IMR-90 (cell line): Measurements from ENCODE around the gene TMEM135. TPM values are rescaled to one million over a fixed set of nuclear protein-coding genes. Genes with fewer than 3 reads are reported as not detected.

Experiments
- ATAC-seq: fragments of 200-7000 bp; cut with Tn5 transposase; 2 replicates; pipeline ENCODE4 v1.9.1; 2020; ENCODE audit warnings: low read depth, mild to moderate bottlenecking, moderate library complexity
- BruUV-seq: library from RNA; stranded (reverse); fragments of 400-500 nt; replicated peaks from 2 replicates; lab custom pipeline; 2021; lab: Mats Ljungman, UMichigan
- CTCF ChIA-PET: fragments of 300-600 bp; formaldehyde crosslinking; extraction: SDS; loops from one replicate; lab custom pipeline; 2021; ENCODE audit warnings: antibody characterized with exemption; lab: Yijun Ruan, JAX
- POLR2A ChIA-PET: fragments of 300-600 bp; sonication (Branson Sonifier 250); formaldehyde crosslinking; loops from one replicate; lab custom pipeline; 2022; ENCODE audit warnings: antibody characterized with exemption; ENCODE audit not compliant: unreplicated experiment; lab: Charles Lee
- DNase-seq: peaks from one replicate; pipeline ENCODE4 v3.0.0; 2013
- H2AFZ ChIP-seq: replicated peaks from 2 replicates; pipeline ENCODE3; 2013; ENCODE audit warnings: low read length, mild to moderate bottlenecking; ENCODE audit not compliant: poor library complexity
- H2AK5ac ChIP-seq: 2 replicates; pipeline ENCODE4 v1.6.1; 2013; ENCODE audit warnings: low read depth, low read length, inconsistent platforms
- H2AK9ac ChIP-seq: replicated peaks from 2 replicates; pipeline ENCODE3; 2013; ENCODE audit warnings: mild to moderate bottlenecking, low read depth, low read length, moderate library complexity; ENCODE audit not compliant: poor library complexity
- H2BK120ac ChIP-seq: 2 replicates; pipeline ENCODE4 v1.6.1; 2013; ENCODE audit warnings: low read depth, low read length, inconsistent platforms
- H2BK15ac ChIP-seq: 3 replicates; pipeline ENCODE4 v1.6.1; 2013; ENCODE audit warnings: low read depth, low read length, inconsistent platforms
- H2BK20ac ChIP-seq: 2 replicates; pipeline ENCODE4 v1.6.1; 2013; ENCODE audit warnings: low read depth, mild to moderate bottlenecking, inconsistent platforms, low read length, moderate library complexity
- H2BK5ac ChIP-seq: 2 replicates; pipeline ENCODE4 v1.6.1; 2013; ENCODE audit warnings: mild to moderate bottlenecking, low read depth, low read length, inconsistent platforms; ENCODE audit not compliant: poor library complexity, severe bottlenecking
- H3K14ac ChIP-seq: replicated peaks from 2 replicates; pipeline ENCODE4 v1.6.1; 2013; ENCODE audit warnings: low read depth, low read length, inconsistent platforms
- H3K18ac ChIP-seq: 2 replicates; pipeline ENCODE4 v1.6.1; 2013; ENCODE audit warnings: low read depth, low read length, control low read depth
- H3K23ac ChIP-seq: 2 replicates; pipeline ENCODE4 v1.6.1; 2013; ENCODE audit warnings: low read depth, low read length, inconsistent platforms
- H3K27ac ChIP-seq: 2 replicates; pipeline ENCODE4 v1.5.1; 2013; ENCODE audit warnings: mild to moderate bottlenecking, control low read depth, low read length; ENCODE audit not compliant: insufficient read depth
- H3K27me3 ChIP-seq: 2 replicates; pipeline ENCODE4 v1.6.1; 2013; ENCODE audit warnings: low read length; ENCODE audit not compliant: control insufficient read depth, insufficient read depth
- H3K36me3 ChIP-seq: 2 replicates; pipeline ENCODE4 v1.6.1; 2013; ENCODE audit warnings: low read length, mixed read lengths; ENCODE audit not compliant: control insufficient read depth, insufficient read depth
- H3K4ac ChIP-seq: 2 replicates; pipeline ENCODE4 v1.6.1; 2013; ENCODE audit warnings: low read depth, low read length, inconsistent platforms
- H3K4me1 ChIP-seq: 2 replicates; pipeline ENCODE4 v1.6.1; 2013; ENCODE audit warnings: low read length, mixed read lengths; ENCODE audit not compliant: control insufficient read depth, insufficient read depth
- H3K4me2 ChIP-seq: 2 replicates; pipeline ENCODE4 v1.6.1; 2013; ENCODE audit warnings: low read depth, mild to moderate bottlenecking, control low read depth, low read length, moderate library complexity
- H3K4me3 ChIP-seq: 2 replicates; pipeline ENCODE4 v1.5.1; 2013; ENCODE audit warnings: low read depth, mild to moderate bottlenecking, control low read depth, low read length, moderate library complexity; ENCODE audit not compliant: insufficient read depth
- H3K56ac ChIP-seq: 2 replicates; pipeline ENCODE4 v1.6.1; 2013; ENCODE audit warnings: low read length, inconsistent platforms; ENCODE audit not compliant: insufficient read depth; ENCODE audit errors: extremely low read depth
- H3K79me1 ChIP-seq, 2 experiments: 2 replicates each; pipeline ENCODE4 v1.6.1; 2013; ENCODE audit warnings: low read length in 2 of 2, inconsistent platforms in 1 of 2, low read depth in 1 of 2
- H3K9ac ChIP-seq: 2 replicates; pipeline ENCODE4 v1.6.1; 2013; ENCODE audit warnings: low read depth, low read length, control low read depth
- H3K9me1 ChIP-seq: 2 replicates; pipeline ENCODE4 v1.6.1; 2013; ENCODE audit warnings: low read length, inconsistent platforms; ENCODE audit not compliant: insufficient read depth
- H3K9me3 ChIP-seq: 2 replicates; pipeline ENCODE4 v1.6.1; 2013; ENCODE audit warnings: low read length; ENCODE audit not compliant: control insufficient read depth, insufficient read depth
- H4K20me1 ChIP-seq: 2 replicates; pipeline ENCODE4 v1.6.1; 2013; ENCODE audit warnings: low read length, inconsistent platforms; ENCODE audit not compliant: insufficient read depth
- H4K5ac ChIP-seq: 2 replicates; pipeline ENCODE4 v1.6.1; 2013; ENCODE audit warnings: mild to moderate bottlenecking, low read depth, low read length, control low read depth
- H4K8ac ChIP-seq, 2 experiments: 2 replicates each; pipeline ENCODE4 v1.6.1; 2013; ENCODE audit warnings: low read depth in 2 of 2, low read length in 2 of 2, control low read depth in 1 of 2, inconsistent platforms in 1 of 2
- H4K91ac ChIP-seq: 2 replicates; pipeline ENCODE4 v1.6.1; 2013; ENCODE audit warnings: low read depth, low read length, inconsistent platforms; ENCODE audit not compliant: insufficient read depth
- CHD1 ChIP-seq: IDR thresholded peaks from 2 replicates; pipeline ENCODE4 v1.6.1; 2012; ENCODE audit warnings: low read depth, low read length, improper control_type of control experiment
- CTCF ChIP-seq: conservative IDR thresholded peaks from 2 replicates; pipeline ENCODE4 v1.5.1; 2012; ENCODE audit warnings: mild to moderate bottlenecking, low read depth, low read length, improper control_type of control experiment
- ELK1 ChIP-seq: fragments of 150-350 bp; IDR thresholded peaks from 2 replicates; pipeline ENCODE4 v1.6.1; 2016; ENCODE audit warnings: low read depth, mild to moderate bottlenecking, low read length, moderate library complexity, borderline replicate concordance
- FOS ChIP-seq: fragments of 150-350 bp; IDR thresholded peaks from 2 replicates; pipeline ENCODE4 v1.6.1; 2016; ENCODE audit warnings: low read depth, low read length
- MAFK ChIP-seq: IDR thresholded peaks from 2 replicates; pipeline ENCODE4 v1.6.1; 2012; ENCODE audit warnings: low read depth, low read length, improper control_type of control experiment
- MAZ ChIP-seq: IDR thresholded peaks from 2 replicates; pipeline ENCODE4 v1.6.1; 2012; ENCODE audit warnings: low read depth, mild to moderate bottlenecking, low read length, improper control_type of control experiment, moderate library complexity, borderline replicate concordance
- NFE2L2 ChIP-seq: fragments of 150-350 bp; IDR thresholded peaks from 2 replicates; pipeline ENCODE4 v1.6.1; 2016; ENCODE audit warnings: low read depth, mild to moderate bottlenecking, low read length
- POLR2A ChIP-seq: IDR thresholded peaks from 2 replicates; pipeline ENCODE4 v1.6.1; 2012; ENCODE audit warnings: mild to moderate bottlenecking, low read depth, low read length
- RAD21 ChIP-seq: IDR thresholded peaks from 2 replicates; pipeline ENCODE4 v1.6.1; 2012; ENCODE audit warnings: low read length, improper control_type of control experiment
- RCOR1 ChIP-seq: IDR thresholded peaks from 2 replicates; pipeline ENCODE4 v1.6.1; 2012; ENCODE audit warnings: mild to moderate bottlenecking, low read length, improper control_type of control experiment; ENCODE audit not compliant: insufficient replicate concordance
- RFX5 ChIP-seq: IDR thresholded peaks from 2 replicates; pipeline ENCODE4 v1.8.0; 2012; ENCODE audit warnings: low read depth, mild to moderate bottlenecking, low read length, moderate library complexity
- SMC3 ChIP-seq: fragments of 150-350 bp; IDR thresholded peaks from 2 replicates; pipeline ENCODE4 v1.6.1; 2016; ENCODE audit warnings: low read depth, mild to moderate bottlenecking, antibody characterized with exemption, low read length, moderate library complexity
- USF2 ChIP-seq: fragments of 150-350 bp; IDR thresholded peaks from 2 replicates; pipeline ENCODE4 v1.6.1; 2017; ENCODE audit warnings: mild to moderate bottlenecking, antibody characterized with exemption, low read length, low read depth
- WGBS, 2 experiments: methylation state at CpG; one replicate each; pipeline versions ENCODE4 v1.1.5 to v1.1.7; 2013; ENCODE audit warnings: missing lambda C conversion rate in 2 of 2; ENCODE audit not compliant: insufficient read length in 1 of 2; ENCODE audit errors: extremely low coverage in 2 of 2; 5-methylcytosine and 5-hydroxymethylcytosine counted together
- dilution Hi-C: fragments of 300-500 bp; cut with HindIII; formaldehyde crosslinking; loops from one replicate; pipeline ENCODE4 v1.14.3; 2018; ENCODE audit warnings: low sequenced_read_pairs; ENCODE audit not compliant: unreplicated experiment
- in situ Hi-C: fragments of 300-500 bp; cut with MboI; formaldehyde crosslinking; loops from 3 replicates; pipeline ENCODE4 v1.14.3; 2019; ENCODE audit warnings: low sequenced_read_pairs, inconsistent platforms, mixed read lengths
- intact Hi-C: fragments of 100-400 bp; cut with micrococcal nuclease; formaldehyde crosslinking; loops from 2 replicates; pipeline ENCODE4 v1.10.0; 2022
- polyA plus RNA-seq, 3 experiments: library from polyadenylated mRNA; depleted of rRNA; stranded (reverse); fragments of >200 nt; gene quantifications; 2 replicates each; pipeline ENCODE4 v1.2.3, GENCODE V29; 2012; ENCODE audit warnings: low replicate concordance in 1 of 3
- total RNA-seq: library from RNA; depleted of rRNA; stranded (reverse); fragments of >200 nt; gene quantifications from 2 replicates; pipeline ENCODE4 v1.2.3, GENCODE V29; 2012

TMEM135 gene
- total and polyA plus RNA-seq, 2 of the 4 experiments (the other 2 are of a cell fraction), result 3.9 to 5.9 TPM

DNA sequence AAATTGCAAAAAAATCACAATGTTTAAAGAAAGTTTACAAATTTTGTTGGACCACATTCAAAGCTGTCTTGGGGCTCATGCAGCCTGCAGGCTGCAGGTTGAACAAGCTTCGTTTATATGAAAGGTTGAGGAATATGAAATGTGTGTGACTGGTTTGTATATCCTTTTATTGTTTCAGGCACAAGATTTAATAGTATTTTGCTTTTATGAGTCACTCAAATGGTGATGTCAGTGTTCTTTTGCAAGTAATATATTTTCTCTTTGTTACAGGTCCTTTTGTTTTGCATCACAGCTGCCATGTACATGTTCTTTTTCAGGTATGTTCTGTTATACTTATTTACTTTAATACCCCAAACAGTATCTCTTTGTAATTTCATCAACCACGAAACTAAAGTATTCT is 198.6 kb downstream of the TMEM135 start:
- H3K18ac ChIP-seq, result no peak overlapping the region
- POLR2A ChIA-PET, result no interaction called here
- H2BK20ac ChIP-seq, result no peak overlapping the region
- no peak overlapping the region for H3K56ac ChIP-seq
- TF ChIP-seq MAZ, result no peak
- no peak for TF ChIP-seq CHD1
- no peak for TF ChIP-seq SMC3
- no peak for TF ChIP-seq FOS
- TF ChIP-seq POLR2A, result no peak
- TF ChIP-seq USF2, result no peak
- no peak for TF ChIP-seq CTCF
- no peak for TF ChIP-seq NFE2L2
- TF ChIP-seq RAD21, result no peak
- TF ChIP-seq RCOR1, result no peak
- no peak for TF ChIP-seq RFX5
- TF ChIP-seq MAFK, result no peak
- TF ChIP-seq ELK1, result no peak
- ATAC-seq (no peak), DNase-seq (peak; percentile 35)
- CTCF ChIA-PET, result interaction anchor here (1.1 kb wide), 1 partner anchor 12 kb away, joined by 3 read pairs; no protein-coding TSS in a partner anchor
- H3K27me3 ChIP-seq, result no peaks in the 10 kb centered on the region
- no peaks in the 10 kb centered on the region for H3K9me1 ChIP-seq
- dilution Hi-C loops, result no loop called here
- no peak overlapping the region for H3K4ac ChIP-seq
- no peak overlapping the region for H2AK9ac ChIP-seq
- H3K79me1 ChIP-seq, result no peaks in the 10 kb centered on the region
- H2AFZ ChIP-seq, result no peak overlapping the region
- no peak overlapping the region for H4K8ac ChIP-seq
- H3K36me3 ChIP-seq, result no peaks in the 10 kb centered on the region
- no peaks in the 10 kb centered on the region for H3K4me1 ChIP-seq
- H3K4me2 ChIP-seq, result no peak overlapping the region
- in situ Hi-C loops, result no loop called here
- H3K23ac ChIP-seq, result no peak overlapping the region
- no peak overlapping the region for H2BK15ac ChIP-seq
- H2BK120ac ChIP-seq, result no peak overlapping the region
- no peak overlapping the region for H4K5ac ChIP-seq
- no peaks in the 10 kb centered on the region for H4K20me1 ChIP-seq
- no peak overlapping the region for H3K27ac ChIP-seq
- no peak overlapping the region for H2BK5ac ChIP-seq
- no peak overlapping the region for H2AK5ac ChIP-seq
- H4K91ac ChIP-seq, result no peak overlapping the region
- H3K9ac ChIP-seq, result no peak overlapping the region
- intact Hi-C loops, result no loop called here
- no CpG with 5 or more reads among the region's 2 CpGs for WGBS, 2 experiments
- BruUV-seq, result no TSS peak
- no peak overlapping the region for H3K14ac ChIP-seq
- peaks cover 7% of the 10 kb centered on the region for H3K9me3 ChIP-seq
- H3K4me3 ChIP-seq, result no peak overlapping the region
